Neuronal stem cell (in vitro differentiated cells): ENCODE measurements around the gene GCNT2.

Experiments used
- DNase-seq: peaks from one replicate; pipeline ENCODE4 v3.0.0-alpha.2; 2013; ENCODE audit warnings: low spot score
- H2AFZ ChIP-seq: one replicate; pipeline ENCODE4 v1.6.1; 2013; ENCODE audit warnings: mild to moderate bottlenecking, low read length, inconsistent platforms
- H2AK5ac ChIP-seq: 2 replicates; pipeline ENCODE4 v1.6.1; 2013; ENCODE audit warnings: low read depth, mild to moderate bottlenecking, inconsistent platforms, low read length, moderate library complexity, mixed read lengths
- H2BK120ac ChIP-seq: 2 replicates; pipeline ENCODE4 v1.6.1; 2013; ENCODE audit warnings: low read depth, mild to moderate bottlenecking, inconsistent platforms, low read length, moderate library complexity, mixed read lengths
- H2BK12ac ChIP-seq: one replicate; pipeline ENCODE4 v1.6.1; 2013; ENCODE audit warnings: low read length, inconsistent platforms
- H2BK15ac ChIP-seq: 2 replicates; pipeline ENCODE4 v1.6.1; 2013; ENCODE audit warnings: mild to moderate bottlenecking, low read length, inconsistent platforms, mixed read lengths
- H2BK5ac ChIP-seq: one replicate; pipeline ENCODE4 v1.6.1; 2013; ENCODE audit warnings: inconsistent platforms, mild to moderate bottlenecking, low read length, moderate library complexity
- H3K14ac ChIP-seq: one replicate; pipeline ENCODE4 v1.6.1; 2013; ENCODE audit warnings: low read length, inconsistent platforms
- H3K18ac ChIP-seq: 2 replicates; pipeline ENCODE4 v1.6.1; 2013; ENCODE audit warnings: low read length, inconsistent platforms
- H3K23ac ChIP-seq: 2 replicates; pipeline ENCODE4 v1.6.1; 2013; ENCODE audit warnings: low read depth, mild to moderate bottlenecking, mixed read lengths, low read length, inconsistent platforms; ENCODE audit not compliant: poor library complexity
- H3K27ac ChIP-seq: replicated peaks from 3 replicates; pipeline ENCODE4 v1.5.1; 2013; ENCODE audit warnings: low read length, inconsistent platforms
- H3K27me3 ChIP-seq, 3 experiments: 2 replicates each; pipeline ENCODE4 v1.6.1; 2013; ENCODE audit warnings: low read length in 3 of 3, mild to moderate bottlenecking in 2 of 3, inconsistent platforms in 1 of 3, low read depth in 1 of 3, mixed read lengths in 1 of 3, moderate library complexity in 1 of 3; ENCODE audit not compliant: control insufficient read depth in 3 of 3, insufficient read depth in 3 of 3
- H3K36me3 ChIP-seq, 2 donors: replicated peaks in 1 of 2; 2 replicates each; pipeline ENCODE4 v1.6.1; 2013; ENCODE audit warnings: low read length in 2 of 2; ENCODE audit not compliant: control insufficient read depth in 2 of 2, insufficient read depth in 2 of 2
- H3K4ac ChIP-seq: 2 replicates; pipeline ENCODE4 v1.6.1; 2013; ENCODE audit warnings: inconsistent platforms, mild to moderate bottlenecking, low read length, moderate library complexity
- H3K4me1 ChIP-seq, 2 donors: 1 replicate in 1 of 2; 2 replicates in 1 of 2; pipeline ENCODE4 v1.6.1; 2013; ENCODE audit warnings: low read length in 2 of 2, low read depth in 1 of 2; ENCODE audit not compliant: control insufficient read depth in 2 of 2, insufficient read depth in 1 of 2
- H3K4me2 ChIP-seq: one replicate; pipeline ENCODE4 v1.6.1; 2013; ENCODE audit warnings: mild to moderate bottlenecking, low read length, inconsistent platforms; ENCODE audit not compliant: insufficient read depth, poor library complexity, severe bottlenecking
- H3K4me3 ChIP-seq, 2 donors: 2 replicates each; pipeline ENCODE4 v1.5.1; 2013; ENCODE audit warnings: low read length in 2 of 2, mild to moderate bottlenecking in 2 of 2, inconsistent platforms in 1 of 2, moderate library complexity in 1 of 2
- H3K79me1 ChIP-seq: one replicate; pipeline ENCODE4 v1.6.1; 2013; ENCODE audit warnings: low read depth, mild to moderate bottlenecking, inconsistent platforms, low read length, moderate library complexity
- H3K9ac ChIP-seq: one replicate; pipeline ENCODE4 v1.6.1; 2013; ENCODE audit warnings: mild to moderate bottlenecking, low read depth, low read length, inconsistent platforms; ENCODE audit not compliant: poor library complexity
- H3K9me3 ChIP-seq, 2 donors: replicated peaks in 1 of 2; 2 replicates each; pipeline versions ENCODE3 to v1.6.1; 2013; ENCODE audit warnings: low read length in 2 of 2, mild to moderate bottlenecking in 2 of 2, inconsistent platforms in 1 of 2, low read depth in 1 of 2, mixed read lengths in 1 of 2, moderate library complexity in 1 of 2; ENCODE audit not compliant: control insufficient read depth in 2 of 2, insufficient read depth in 1 of 2
- H4K8ac ChIP-seq: one replicate; pipeline ENCODE4 v1.6.1; 2013; ENCODE audit warnings: low read depth, mild to moderate bottlenecking, inconsistent platforms, low read length, moderate library complexity
- H4K91ac ChIP-seq: one replicate; pipeline ENCODE4 v1.6.1; 2013; ENCODE audit warnings: low read length, low read depth, mild to moderate bottlenecking, inconsistent platforms; ENCODE audit not compliant: poor library complexity
- WGBS, 2 donors: extraction: QIAGEN DNeasy Blood & Tissue Kit; methylation state at CpG; one replicate each; pipeline ENCODE4 v1.1.7; 2013; ENCODE audit warnings: missing lambda C conversion rate in 2 of 2, mixed read lengths in 1 of 2; ENCODE audit not compliant: insufficient read length in 2 of 2, insufficient replicate concordance in 1 of 2; ENCODE audit errors: extremely low coverage in 2 of 2; 5-methylcytosine and 5-hydroxymethylcytosine counted together

Gene GCNT2

DNA sequence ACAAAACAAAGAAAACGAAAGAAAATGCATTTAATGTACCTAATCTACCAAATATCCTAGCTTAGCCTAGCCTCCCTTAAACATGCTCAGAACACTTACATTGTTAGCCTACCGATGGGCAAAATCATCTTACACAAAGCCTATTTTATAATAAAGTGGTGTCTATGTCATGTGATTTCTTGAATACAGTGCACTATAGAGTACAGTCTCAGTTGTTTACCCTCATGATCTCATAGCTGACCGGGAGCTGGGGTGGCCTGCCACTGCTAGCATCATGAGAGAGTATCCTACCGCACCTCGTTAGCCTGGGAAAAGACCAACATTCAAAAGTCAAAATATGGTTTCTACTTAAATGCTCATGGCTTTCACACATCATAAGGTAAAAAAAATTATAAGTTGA is 16.6 kb downstream of the GCNT2 start:
- H4K8ac ChIP-seq = no peak overlapping the region
- no CpG with 5 or more reads among the region's 5 CpGs for WGBS, 2 donors

DNA sequence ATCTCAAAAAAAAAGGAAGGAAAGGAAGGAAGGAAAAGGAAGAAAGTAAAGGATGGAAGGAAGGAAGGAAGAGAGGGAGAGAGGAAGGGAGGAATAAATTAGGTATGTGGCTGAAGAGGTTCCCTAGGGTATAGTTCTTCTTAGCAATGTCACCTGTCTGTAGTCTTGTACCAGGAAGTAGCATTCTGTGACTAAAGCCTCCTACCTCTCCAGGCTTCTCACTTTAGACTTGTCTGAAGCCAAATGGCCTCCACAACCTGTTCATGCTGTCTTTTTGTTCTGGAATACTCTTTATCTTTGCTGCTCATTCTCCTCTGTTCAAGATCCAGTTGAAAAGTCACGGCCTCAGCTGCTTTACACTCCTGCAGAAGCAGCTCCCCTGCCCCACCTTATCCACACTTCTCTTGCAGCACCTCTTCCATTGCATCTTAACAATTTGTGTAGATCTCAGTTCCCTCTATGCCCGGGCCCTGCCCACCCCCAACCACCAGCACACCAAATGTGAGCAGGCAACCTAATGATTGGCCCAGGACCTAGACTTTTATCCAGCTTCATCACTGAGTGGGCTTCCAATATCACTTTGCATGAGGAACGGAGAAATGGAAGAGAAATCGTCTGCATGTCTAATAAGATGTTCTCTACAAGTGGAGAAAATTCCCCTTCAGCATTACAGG is 19.1 kb downstream of the GCNT2 start:
- no peak overlapping the region for H3K18ac ChIP-seq
- no peak overlapping the region for H3K23ac ChIP-seq
- no peak overlapping the region for H3K14ac ChIP-seq
- no peak overlapping the region for H2AFZ ChIP-seq
- H3K79me1 ChIP-seq = no peaks in the 10 kb centered on the region
- H3K4me2 ChIP-seq = no peak overlapping the region
- no peak overlapping the region for H3K4ac ChIP-seq
- H3K27me3 ChIP-seq = no peaks in the 10 kb centered on the region
- no peak overlapping the region for H2BK5ac ChIP-seq
- H3K9ac ChIP-seq = no peak overlapping the region
- H2AK5ac ChIP-seq = no peak overlapping the region
- no peak overlapping the region for H3K4me3 ChIP-seq
- WGBS, 2 donors = no CpG with 5 or more reads among the region's 4 CpGs
- no peaks in the 10 kb centered on the region for H3K36me3 ChIP-seq
- H2BK15ac ChIP-seq = no peak overlapping the region
- H3K27ac ChIP-seq = no peak overlapping the region
- no peaks in the 10 kb centered on the region for H3K4me1 ChIP-seq
- H4K8ac ChIP-seq = no peak overlapping the region
- H3K9me3 ChIP-seq = no peaks in the 10 kb centered on the region
- no peak for DNase-seq
- no peak overlapping the region for H2BK120ac ChIP-seq
- H2BK12ac ChIP-seq = no peak overlapping the region
- H4K91ac ChIP-seq = no peak overlapping the region

More for the DNA sequence above, 16.6 kb downstream of the GCNT2 start:
- Histone ChIP-seq H3K4ac (no peak overlapping the region), H3K14ac (no peak overlapping the region), H3K36me3 (no peaks in the 10 kb centered on the region), H3K27me3 (no peaks in the 10 kb centered on the region), H3K9ac (no peak overlapping the region), H3K23ac (no peak overlapping the region), H2BK5ac (no peak overlapping the region), H3K4me3 (no peak overlapping the region), H3K79me1 (no peaks in the 10 kb centered on the region), H3K18ac (no peak overlapping the region), H3K4me2 (no peak overlapping the region), H2BK12ac (no peak overlapping the region), H3K4me1 (peaks cover 0 to 9% of the 10 kb centered on the region in 2 donors), H4K91ac (no peak overlapping the region), H2BK120ac (no peak overlapping the region), H2BK15ac (no peak overlapping the region), H2AK5ac (no peak overlapping the region), H3K9me3 (no peaks in the 10 kb centered on the region), H3K27ac (no peak overlapping the region), H2AFZ (no peak overlapping the region)
- no peak for DNase-seq

DNA sequence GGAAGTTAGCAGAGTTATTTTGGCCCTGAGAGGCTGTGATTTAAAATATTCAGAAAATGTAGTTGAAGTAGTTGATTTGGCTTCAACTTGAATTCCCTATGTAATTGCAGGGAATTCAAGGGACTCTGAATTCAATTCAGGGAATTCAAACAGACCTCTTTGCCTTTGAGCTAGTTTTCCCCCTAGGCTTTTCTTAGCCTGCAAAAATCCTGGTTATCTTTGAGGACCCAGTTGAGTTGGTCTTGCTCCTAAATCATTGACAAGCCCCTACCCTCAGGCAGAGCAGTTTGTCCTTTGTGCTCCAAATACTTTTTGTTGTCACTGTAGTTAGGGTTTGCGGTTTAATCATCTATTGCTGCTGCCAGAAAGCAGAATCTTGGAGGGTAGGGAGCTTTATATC is 20.4 kb downstream of the GCNT2 start:
- DNase-seq = no peak
- WGBS, 2 donors = no CpG with 5 or more reads among the region's 1 CpG

DNA sequence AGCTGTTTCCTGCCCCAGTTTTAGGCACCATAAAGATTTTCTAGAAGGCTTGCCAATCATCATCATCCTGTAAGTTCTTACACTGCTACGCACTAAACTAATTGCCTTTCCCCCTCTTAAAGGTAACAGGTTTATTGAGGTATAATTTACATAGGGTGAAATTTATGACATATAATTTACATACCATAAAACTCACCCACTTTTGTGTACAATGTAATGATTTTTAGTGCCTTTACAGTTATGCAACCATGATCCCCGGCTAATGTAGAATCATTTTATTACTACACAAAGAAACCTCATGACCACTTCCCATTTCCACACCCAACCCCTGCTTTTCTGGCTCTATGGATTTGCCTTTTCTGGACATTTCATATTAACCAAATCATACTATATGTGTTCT is 21.1 kb downstream of the GCNT2 start:
- H3K18ac ChIP-seq = no peak overlapping the region
- H3K9ac ChIP-seq = no peak overlapping the region
- no peak overlapping the region for H4K91ac ChIP-seq
- no peak overlapping the region for H2BK120ac ChIP-seq
- WGBS, 2 donors = no CpG with 5 or more reads among the region's 2 CpGs
- H3K4me2 ChIP-seq = no peak overlapping the region
- no peaks in the 10 kb centered on the region for H3K79me1 ChIP-seq
- H2AFZ ChIP-seq = no peak overlapping the region
- no peak for DNase-seq
- H3K36me3 ChIP-seq = no peaks in the 10 kb centered on the region
- no peak overlapping the region for H3K27ac ChIP-seq
- H3K27me3 ChIP-seq = no peaks in the 10 kb centered on the region
- no peak overlapping the region for H3K4ac ChIP-seq
- H4K8ac ChIP-seq = no peak overlapping the region
- no peak overlapping the region for H3K23ac ChIP-seq
- no peak overlapping the region for H2BK5ac ChIP-seq
- no peak overlapping the region for H2BK12ac ChIP-seq
- no peaks in the 10 kb centered on the region for H3K9me3 ChIP-seq
- H2BK15ac ChIP-seq = no peak overlapping the region
- H2AK5ac ChIP-seq = no peak overlapping the region
- peaks cover 0 to 2% of the 10 kb centered on the region in 2 donors for H3K4me1 ChIP-seq
- H3K14ac ChIP-seq = no peak overlapping the region
- H3K4me3 ChIP-seq = no peak overlapping the region

More for the DNA sequence above, 20.4 kb downstream of the GCNT2 start:
- no peak overlapping the region for H2BK15ac ChIP-seq
- H2BK12ac ChIP-seq = no peak overlapping the region
- H2AFZ ChIP-seq = no peak overlapping the region
- H3K4me2 ChIP-seq = no peak overlapping the region
- H4K8ac ChIP-seq = no peak overlapping the region
- no peak overlapping the region for H3K27ac ChIP-seq
- H3K27me3 ChIP-seq = no peaks in the 10 kb centered on the region
- no peaks in the 10 kb centered on the region for H3K36me3 ChIP-seq
- H2AK5ac ChIP-seq = no peak overlapping the region
- no peak overlapping the region for H2BK120ac ChIP-seq
- no peak overlapping the region for H3K4me3 ChIP-seq
- no peak overlapping the region for H2BK5ac ChIP-seq
- no peak overlapping the region for H3K23ac ChIP-seq
- no peak overlapping the region for H3K14ac ChIP-seq
- H3K9me3 ChIP-seq = no peaks in the 10 kb centered on the region
- no peak overlapping the region for H3K9ac ChIP-seq
- H3K18ac ChIP-seq = no peak overlapping the region
- no peak overlapping the region for H3K4ac ChIP-seq
- peaks cover 0 to 2% of the 10 kb centered on the region in 2 donors for H3K4me1 ChIP-seq
- H4K91ac ChIP-seq = no peak overlapping the region
- no peaks in the 10 kb centered on the region for H3K79me1 ChIP-seq
